ENCODE results near the gene CBFA2T3. TPM values are rescaled to one million over a fixed set of nuclear protein-coding genes. Genes with fewer than 3 reads are reported as not detected.
A peak's percentile ranks its signal among the peaks of the same experiment; 100 is the strongest.

The CBFA2T3 gene
- total and polyA plus RNA-seq, 2 of the 13 experiments (the other 11 are each of a cell fraction or from before 2014, with no cell fraction given): 0.05 TPM; not detected in 1

GRCh38 chr16:88857728-88858339 is 119.2 kb downstream of the CBFA2T3 start (continued):
- TF ChIP-seq SRSF4 (IDR thresholded peaks at IDR 0.05; ENCODE audit: low read depth, low read length, poor library complexity, severe bottlenecking) (no peak), STAT6 (CRISPR knock-in tag; IDR thresholded peaks at IDR 0.05; ENCODE audit: borderline replicate concordance) (no peak), THAP9 (CRISPR knock-in tag; IDR thresholded peaks at IDR 0.05; ENCODE audit: borderline replicate concordance) (no peak), SRSF1 (optimal IDR thresholded peaks at IDR 0.05; ENCODE audit: low read depth, low read length) (no peak), ZC3H4 (CRISPR knock-in tag; IDR thresholded peaks at IDR 0.05; ENCODE audit: borderline replicate concordance) (0 out of 2 replicates have a peak, but pooled peaks have one; percentile 11), SNAI1 (CRISPR knock-in tag; IDR thresholded peaks at IDR 0.05; ENCODE audit: borderline replicate concordance) (no peak), HOXA5 (CRISPR knock-in tag; IDR thresholded peaks at IDR 0.05) (0 out of 2 replicates have a peak, but pooled peaks have one; percentile 14), HCFC1 (IDR thresholded peaks at IDR 0.05; ENCODE audit: low read depth, low read length) (no peak; the same call in 1 of the 2 replicates), ZNF841 (CRISPR knock-in tag; IDR thresholded peaks at IDR 0.05; ENCODE audit: borderline replicate concordance) (no peak), ZNF770 (CRISPR knock-in tag; IDR thresholded peaks at IDR 0.05) (no peak), RBAK (CRISPR knock-in tag; IDR thresholded peaks at IDR 0.05) (no peak), MEF2D (CRISPR knock-in tag; IDR thresholded peaks at IDR 0.05) (0 out of 2 replicates have a peak, but pooled peaks have one; percentile 6), ISX (CRISPR knock-in tag; conservative IDR thresholded peaks at IDR 0.05) (no peak)
- TF ChIP-seq, protein P1, sequence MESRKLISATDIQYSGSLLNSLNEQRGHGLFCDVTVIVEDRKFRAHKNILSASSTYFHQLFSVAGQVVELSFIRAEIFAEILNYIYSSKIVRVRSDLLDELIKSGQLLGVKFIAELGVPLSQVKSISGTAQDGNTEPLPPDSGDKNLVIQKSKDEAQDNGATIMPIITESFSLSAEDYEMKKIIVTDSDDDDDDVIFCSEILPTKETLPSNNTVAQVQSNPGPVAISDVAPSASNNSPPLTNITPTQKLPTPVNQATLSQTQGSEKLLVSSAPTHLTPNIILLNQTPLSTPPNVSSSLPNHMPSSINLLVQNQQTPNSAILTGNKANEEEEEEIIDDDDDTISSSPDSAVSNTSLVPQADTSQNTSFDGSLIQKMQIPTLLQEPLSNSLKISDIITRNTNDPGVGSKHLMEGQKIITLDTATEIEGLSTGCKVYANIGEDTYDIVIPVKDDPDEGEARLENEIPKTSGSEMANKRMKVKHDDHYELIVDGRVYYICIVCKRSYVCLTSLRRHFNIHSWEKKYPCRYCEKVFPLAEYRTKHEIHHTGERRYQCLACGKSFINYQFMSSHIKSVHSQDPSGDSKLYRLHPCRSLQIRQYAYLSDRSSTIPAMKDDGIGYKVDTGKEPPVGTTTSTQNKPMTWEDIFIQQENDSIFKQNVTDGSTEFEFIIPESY (CRISPR knock-in tag; IDR thresholded peaks at IDR 0.05): peak; percentile 30; the same call in 1 of the 2 replicates
- TF ChIP-seq, protein P2, sequence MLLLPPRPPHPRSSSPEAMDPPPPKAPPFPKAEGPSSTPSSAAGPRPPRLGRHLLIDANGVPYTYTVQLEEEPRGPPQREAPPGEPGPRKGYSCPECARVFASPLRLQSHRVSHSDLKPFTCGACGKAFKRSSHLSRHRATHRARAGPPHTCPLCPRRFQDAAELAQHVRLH (CRISPR knock-in tag; IDR thresholded peaks at IDR 0.05; ENCODE audit: borderline replicate concordance, low read depth): no peak
- TF ChIP-seq, protein P3, sequence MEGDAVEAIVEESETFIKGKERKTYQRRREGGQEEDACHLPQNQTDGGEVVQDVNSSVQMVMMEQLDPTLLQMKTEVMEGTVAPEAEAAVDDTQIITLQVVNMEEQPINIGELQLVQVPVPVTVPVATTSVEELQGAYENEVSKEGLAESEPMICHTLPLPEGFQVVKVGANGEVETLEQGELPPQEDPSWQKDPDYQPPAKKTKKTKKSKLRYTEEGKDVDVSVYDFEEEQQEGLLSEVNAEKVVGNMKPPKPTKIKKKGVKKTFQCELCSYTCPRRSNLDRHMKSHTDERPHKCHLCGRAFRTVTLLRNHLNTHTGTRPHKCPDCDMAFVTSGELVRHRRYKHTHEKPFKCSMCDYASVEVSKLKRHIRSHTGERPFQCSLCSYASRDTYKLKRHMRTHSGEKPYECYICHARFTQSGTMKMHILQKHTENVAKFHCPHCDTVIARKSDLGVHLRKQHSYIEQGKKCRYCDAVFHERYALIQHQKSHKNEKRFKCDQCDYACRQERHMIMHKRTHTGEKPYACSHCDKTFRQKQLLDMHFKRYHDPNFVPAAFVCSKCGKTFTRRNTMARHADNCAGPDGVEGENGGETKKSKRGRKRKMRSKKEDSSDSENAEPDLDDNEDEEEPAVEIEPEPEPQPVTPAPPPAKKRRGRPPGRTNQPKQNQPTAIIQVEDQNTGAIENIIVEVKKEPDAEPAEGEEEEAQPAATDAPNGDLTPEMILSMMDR (CRISPR knock-in tag; IDR thresholded peaks at IDR 0.05): peak; percentile 95

All from HepG2 (cell line).